CD4-positive, alpha-beta T cell (primary cell): ENCODE measurements around the gene RAB27A. TPM values are rescaled to one million over a fixed set of nuclear protein-coding genes. Genes with fewer than 3 reads are reported as not detected.
A peak's percentile ranks its signal among the peaks of the same experiment; 100 is the strongest.

ENCODE experiments used
- ATAC-seq: fragments of 200-7000 bp; cut with Tn5 transposase; one replicate; pipeline ENCODE4 v1.10.0; 2022; ENCODE audit warnings: mild to moderate bottlenecking; ENCODE audit not compliant: poor library complexity
- CTCF ChIA-PET: fragments of 350-600 bp; sonication (Branson Sonifier 250); formaldehyde crosslinking; loops from one replicate; lab custom pipeline; 2021; ENCODE audit warnings: antibody characterized with exemption, inconsistent platforms; lab: Charles Lee
- POLR2A ChIA-PET: fragments of 350-600 bp; sonication (Branson Sonifier 250); formaldehyde crosslinking; loops from one replicate; lab custom pipeline; 2021; ENCODE audit warnings: antibody characterized with exemption, inconsistent platforms; lab: Charles Lee
- DNase-seq, 14 experiments: peaks; one replicate each; pipeline ENCODE4 v3.0.0-alpha.2; 2013 to 2020; ENCODE audit warnings: mixed read lengths in 2 of 14
- H3K27ac ChIP-seq, 2 donors: one replicate each; pipeline versions ENCODE4 v1.5.1 to v1.7.0; 2013; ENCODE audit warnings: low read length in 2 of 2, low read depth in 1 of 2, mild to moderate bottlenecking in 1 of 2
- H3K27me3 ChIP-seq, 2 experiments: 1 replicate in 1 of 2; 2 replicates in 1 of 2; pipeline versions ENCODE4 v1.6.1 to v1.7.0; 2013; ENCODE audit warnings: low read length in 2 of 2, control low read depth in 1 of 2, mild to moderate bottlenecking in 1 of 2, moderate library complexity in 1 of 2; ENCODE audit not compliant: insufficient read depth in 2 of 2, control insufficient read depth in 1 of 2
- H3K36me3 ChIP-seq: one replicate; pipeline ENCODE4 v1.6.1; 2013; ENCODE audit warnings: low read length, control low read depth; ENCODE audit not compliant: insufficient read depth
- H3K4me1 ChIP-seq: one replicate; pipeline ENCODE4 v1.6.1; 2013; ENCODE audit warnings: low read length, control low read depth; ENCODE audit not compliant: insufficient read depth
- H3K4me3 ChIP-seq: one replicate; pipeline ENCODE4 v1.5.1; 2013; ENCODE audit warnings: mild to moderate bottlenecking, low read length, moderate library complexity
- H3K9me3 ChIP-seq, 2 experiments: 1 replicate in 1 of 2; 2 replicates in 1 of 2; pipeline versions ENCODE4 v1.6.1 to v1.7.0; 2013; ENCODE audit warnings: low read length in 2 of 2, mild to moderate bottlenecking in 2 of 2, control low read depth in 1 of 2, moderate library complexity in 1 of 2; ENCODE audit not compliant: control insufficient read depth in 1 of 2, insufficient read depth in 1 of 2
- H3K27ac Mint-ChIP-seq: one replicate; pipeline ENCODE4 v1.8.0; 2020; ENCODE audit warnings: mixed read lengths
- H3K27me3 Mint-ChIP-seq: one replicate; pipeline ENCODE4 v1.8.0; 2021; ENCODE audit warnings: mixed read lengths
- H3K36me3 Mint-ChIP-seq: one replicate; pipeline ENCODE4 v1.8.0; 2021; ENCODE audit warnings: low read depth, mixed read lengths
- H3K4me1 Mint-ChIP-seq: one replicate; pipeline ENCODE4 v1.8.0; 2021; ENCODE audit warnings: low read depth, mixed read lengths
- H3K4me3 Mint-ChIP-seq: one replicate; pipeline ENCODE4 v1.8.0; 2020; ENCODE audit warnings: mild to moderate bottlenecking, mixed read lengths
- H3K9me3 Mint-ChIP-seq: one replicate; pipeline ENCODE4 v1.8.0; 2020; ENCODE audit warnings: mixed read lengths
- CTCF ChIP-seq: fragments of 200-600 bp; IDR thresholded peaks from one replicate; pipeline ENCODE4 v1.8.0; 2022; ENCODE audit warnings: antibody characterized with exemption, mild to moderate bottlenecking
- intact Hi-C, 2 experiments: fragments of 100-400 bp; cut with DNase I in 1 of 2; cut with micrococcal nuclease in 1 of 2; formaldehyde crosslinking; loops; one replicate each; pipeline versions ENCODE4 v1.15.1 to v1.9.0; 2023 to 2025; cut with DNase I, micrococcal nuclease
- total RNA-seq, 174 experiments: library from RNA in 2 of 174; stranded (reverse) in 2 of 174; gene quantifications; one replicate each; pipeline ENCODE4 v1.2.3 and lab custom pipeline; 2021 to 2026

The RAB27A gene
- total RNA-seq, 2 experiments from 2014 or later = 9.0 TPM

GRCh38 chr15:55194256-55194655 lies 95.4 kb downstream of the RAB27A start:
- Histone ChIP-seq H3K27me3 (no peaks in the 10 kb centered on the region), H3K4me3 (no peak overlapping the region), H3K27ac (no peak overlapping the region), H3K4me1 (peaks cover 18% of the 10 kb centered on the region), H3K36me3 (peaks cover 35% of the 10 kb centered on the region), H3K9me3 (no peaks in the 10 kb centered on the region)
- intact Hi-C loops = no loop called here
- no peak overlapping the region for H3K4me3 Mint-ChIP-seq
- H3K4me1 Mint-ChIP-seq = peaks cover 36% of the 10 kb centered on the region
- H3K9me3 Mint-ChIP-seq = no peaks in the 10 kb centered on the region
- no peak for ATAC-seq
- no peak for TF ChIP-seq CTCF
- POLR2A ChIA-PET = no interaction called here
- peak in 1 of 14 experiments; percentile 17 for DNase-seq
- no peak overlapping the region for H3K27ac Mint-ChIP-seq
- H3K27me3 Mint-ChIP-seq = no peaks in the 10 kb centered on the region
- CTCF ChIA-PET = interaction anchor here (0.6 kb wide), 1 partner anchor 23 kb away, joined by 3 read pairs; no protein-coding TSS in a partner anchor
- H3K36me3 Mint-ChIP-seq = peaks cover 41% of the 10 kb centered on the region

GRCh38 chr15:55186331-55186730 lies 103.3 kb downstream of the RAB27A start:
- ChIA-PET CTCF (interaction anchor here (1.5 kb wide), 1 partner anchor 10 kb away, joined by 3 read pairs; the partner anchor contains the start of gene RSL24D1), POLR2A (interaction anchor here (1.0 kb wide), 1 partner anchor 10 kb away, joined by 3 read pairs; the partner anchor contains the start of gene RSL24D1)
- Mint-ChIP-seq H3K27ac (peak overlapping the region; percentile 2), H3K36me3 (peaks cover 98% of the 10 kb centered on the region), H3K27me3 (no peaks in the 10 kb centered on the region), H3K4me3 (no peak overlapping the region), H3K4me1 (peaks cover 48% of the 10 kb centered on the region), H3K9me3 (no peaks in the 10 kb centered on the region)
- H3K4me1 ChIP-seq = no peaks in the 10 kb centered on the region
- H3K27me3 ChIP-seq = no peaks in the 10 kb centered on the region
- H3K36me3 ChIP-seq = peaks cover 96% of the 10 kb centered on the region
- ATAC-seq (no peak), DNase-seq (no peak)
- H3K27ac ChIP-seq = no peak overlapping the region
- intact Hi-C loops = no loop called here
- H3K4me3 ChIP-seq = no peak overlapping the region
- no peak for TF ChIP-seq CTCF
- no peaks in the 10 kb centered on the region for H3K9me3 ChIP-seq

GRCh38 chr15:55183679-55184078 lies 105.9 kb downstream of the RAB27A start:
- intact Hi-C loops = no loop called here
- Mint-ChIP-seq H3K27ac (no peak overlapping the region), H3K4me3 (no peak overlapping the region), H3K36me3 (peaks cover 95% of the 10 kb centered on the region), H3K4me1 (peaks cover 33% of the 10 kb centered on the region), H3K27me3 (no peaks in the 10 kb centered on the region), H3K9me3 (no peaks in the 10 kb centered on the region)
- Histone ChIP-seq H3K4me3 (no peak overlapping the region), H3K4me1 (no peaks in the 10 kb centered on the region), H3K27me3 (no peaks in the 10 kb centered on the region), H3K36me3 (peaks cover 96% of the 10 kb centered on the region), H3K9me3 (no peaks in the 10 kb centered on the region), H3K27ac (no peak overlapping the region)
- no peak for TF ChIP-seq CTCF
- no peak for DNase-seq
- CTCF ChIA-PET = no interaction called here
- ATAC-seq = no peak
- POLR2A ChIA-PET = interaction anchor here (1.4 kb wide), 1 partner anchor 13 kb away, joined by 4 read pairs; the partner anchor contains the start of gene RSL24D1
